Motor neuron (in vitro differentiated cells): Measurements from ENCODE around the gene PTTG1IP2. TPM values are rescaled to one million over a fixed set of nuclear protein-coding genes. Genes with fewer than 3 reads are reported as not detected.

Experiments used
- ATAC-seq, 8 experiments: fragments of 200-7000 bp; cut with Tn5 transposase; replicated peaks in 6 of 8; 2 replicates each; pipeline ENCODE4 v1.8.0; 2021; ENCODE audit warnings: mild to moderate bottlenecking in 8 of 8, moderate library complexity in 8 of 8
- H3K27ac ChIP-seq, 2 donors: fragments of 250-450 bp; sonication (Bioruptor Pico); 2 replicates each; pipeline ENCODE4 v1.9.0; 2021; ENCODE audit warnings: antibody characterized with exemption in 2 of 2, mild to moderate bottlenecking in 2 of 2, moderate library complexity in 1 of 2
- H3K4me1 ChIP-seq, 2 donors: fragments of 250-450 bp; sonication (Bioruptor Pico); replicated peaks in 1 of 2; 2 replicates each; pipeline ENCODE4 v1.6.1; 2021; ENCODE audit warnings: antibody characterized with exemption in 2 of 2, mild to moderate bottlenecking in 2 of 2, moderate library complexity in 1 of 2
- H3K4me3 ChIP-seq, 5 donors: fragments of 250-450 bp; sonication (Bioruptor Pico); 2 replicates each; pipeline ENCODE4 v1.9.0; 2021; ENCODE audit warnings: antibody characterized with exemption in 5 of 5, mild to moderate bottlenecking in 5 of 5, moderate library complexity in 4 of 5
- WGBS, 10 experiments: fragments of 450-650 bp; shearing (Covaris generic); methylation state at CpG; one replicate each; pipeline ENCODE4 v1.0.0; 2022; 5-methylcytosine and 5-hydroxymethylcytosine counted together
- in situ Hi-C, 9 experiments: fragments of 400-800 bp; cut with MboI; loops; one replicate each; pipeline ENCODE4 v1.15.0; 2021; ENCODE audit warnings: low sequenced_read_pairs in 9 of 9, low pct_unique_long_range_greater_than_20kb in 2 of 9; ENCODE audit not compliant: unreplicated experiment in 9 of 9
- total RNA-seq, 8 experiments: library from RNA; unstranded; fragments of 300-600 nt; gene quantifications; 2 replicates each; pipeline versions ENCODE4 v1.2.3 to v1.2.4, GENCODE V29; 2022

PTTG1IP2 gene
- total RNA-seq, 8 experiments from 2014 or later, result not detected

- no peak for ATAC-seq
- Histone ChIP-seq H3K4me1 (no peaks in the 10 kb centered on the region), H3K4me3 (no peak overlapping the region), H3K27ac (no peak overlapping the region)
- 0 to 100% (median 73%) methylated on average over 1 to 7 of the region's 7 CpGs; no CpG with 5 or more reads in 1 of the 10 experiments for WGBS, 10 experiments
- in situ Hi-C loops, result no loop called here
Measured at GRCh38 chr7:90532231-90532929, 62.9 kb downstream of the PTTG1IP2 start.

- H3K27ac ChIP-seq, result no peak overlapping the region
- no peak for ATAC-seq
- no peak overlapping the region for H3K4me3 ChIP-seq
- WGBS, 10 experiments, result 57 to 100% (median 87%) methylated on average over 1 to 3 of the region's 3 CpGs; no CpG with 5 or more reads in 1 of the 10 experiments
- no peaks in the 10 kb centered on the region for H3K4me1 ChIP-seq
- in situ Hi-C loops, result no loop called here
Measured at GRCh38 chr7:90536449-90536848, 67.0 kb downstream of the PTTG1IP2 start.

- Histone ChIP-seq H3K4me1 (no peaks in the 10 kb centered on the region), H3K27ac (no peak overlapping the region), H3K4me3 (no peak overlapping the region)
- no peak for ATAC-seq
- 40 to 100% (median 93%) methylated on average over 1 to 2 of the region's 2 CpGs; no CpG with 5 or more reads in 3 of the 10 experiments for WGBS, 10 experiments
- in situ Hi-C loops, result no loop called here
Measured at GRCh38 chr7:90538405-90538804, 69.0 kb downstream of the PTTG1IP2 start.

GRCh38 chr7:90540406-90540805, 71.0 kb downstream of the PTTG1IP2 start:
- Histone ChIP-seq H3K4me3 (no peak overlapping the region), H3K27ac (no peak overlapping the region), H3K4me1 (no peaks in the 10 kb centered on the region)
- in situ Hi-C loops, result no loop called here
- 0 to 83% (median 33%) methylated on average over 1 of the region's 1 CpG; no CpG with 5 or more reads in 6 of the 10 experiments for WGBS, 10 experiments
- no peak for ATAC-seq

GRCh38 chr7:90551036-90551435, 81.6 kb downstream of the PTTG1IP2 start:
- H3K4me1 ChIP-seq, result no peaks in the 10 kb centered on the region
- H3K4me3 ChIP-seq, result no peak overlapping the region
- 37 to 80% (median 60%) methylated on average over 1 to 4 of the region's 4 CpGs; no CpG with 5 or more reads in 3 of the 10 experiments for WGBS, 10 experiments
- no peak overlapping the region for H3K27ac ChIP-seq
- ATAC-seq, result no peak
- in situ Hi-C loops, result no loop called here

GRCh38 chr7:90552521-90552920, 83.1 kb downstream of the PTTG1IP2 start:
- Histone ChIP-seq H3K4me1 (no peaks in the 10 kb centered on the region), H3K4me3 (no peak overlapping the region), H3K27ac (no peak overlapping the region)
- ATAC-seq, result no peak
- 0 to 100% (median 61%) methylated on average over 1 of the region's 1 CpG; no CpG with 5 or more reads in 2 of the 10 experiments for WGBS, 10 experiments
- in situ Hi-C loops, result no loop called here

GRCh38 chr7:90560730-90561129, 91.3 kb downstream of the PTTG1IP2 start:
- no peak overlapping the region for H3K4me3 ChIP-seq
- H3K27ac ChIP-seq, result no peak overlapping the region
- 0 to 100% (median 70%) methylated on average over 1 of the region's 1 CpG; no CpG with 5 or more reads in 2 of the 10 experiments for WGBS, 10 experiments
- in situ Hi-C loops, result no loop called here
- no peaks in the 10 kb centered on the region for H3K4me1 ChIP-seq
- ATAC-seq, result no peak

Other genes with a start within 250 kb of the PTTG1IP2 start
- gene CFAP69, start 224.5 kb upstream of the PTTG1IP2 start, total RNA-seq, result 10 to 100 TPM in 2 of 8 experiments, 1 to 10 TPM in 6; 2.5 to 28.0 (median 6.9) TPM
- under 1 TPM in 7 of 8 experiments, not detected in 1; 0.05 to 0.78 (median 0.16) TPM for gene FAM237B, start 148.3 kb upstream of the PTTG1IP2 start, total RNA-seq
- 10 to 100 TPM; 10.7 to 24.8 (median 18.3) TPM for gene GTPBP10, start 122.9 kb upstream of the PTTG1IP2 start, total RNA-seq
- gene CLDN12, start 66.2 kb upstream of the PTTG1IP2 start, total RNA-seq, result 10 to 100 TPM; 28.4 to 55.1 (median 30.9) TPM
- gene CDK14, start 126.7 kb downstream of the PTTG1IP2 start, total RNA-seq, result 10 to 100 TPM in 7 of 8 experiments, 1 to 10 TPM in 1; 9.9 to 50.5 (median 13.3) TPM